NOMO-1 (cell line): ENCODE results near the gene EFR3B.

Source experiments
- DNase-seq, 2 experiments: peaks; one replicate each; lab custom pipeline; 2025; ENCODE audit not compliant: unreplicated experiment in 2 of 2; lab: John Stamatoyannopoulos, UW

EFR3B gene

DNA sequence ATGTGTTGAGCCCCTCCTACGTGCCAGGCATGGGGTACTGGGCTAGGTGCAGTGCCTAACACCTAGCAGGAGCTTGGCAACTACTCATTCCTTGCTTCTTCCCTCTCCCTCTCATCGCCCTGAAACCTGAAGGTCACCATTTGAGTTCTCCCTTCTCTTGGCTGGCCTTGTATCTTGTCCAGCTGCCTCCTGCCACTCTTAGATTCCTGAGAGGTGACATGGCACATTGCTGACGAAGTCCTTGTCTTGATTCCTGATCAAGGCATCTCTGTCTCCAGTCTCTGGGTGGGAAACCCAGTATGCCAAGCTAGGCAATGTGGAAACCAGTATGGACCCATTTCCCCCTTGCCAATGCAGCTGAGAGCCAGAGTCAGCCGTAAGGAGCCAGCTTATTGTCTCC, 9.0 kb upstream of the EFR3B start:
- DNase-seq, result no peak

DNA sequence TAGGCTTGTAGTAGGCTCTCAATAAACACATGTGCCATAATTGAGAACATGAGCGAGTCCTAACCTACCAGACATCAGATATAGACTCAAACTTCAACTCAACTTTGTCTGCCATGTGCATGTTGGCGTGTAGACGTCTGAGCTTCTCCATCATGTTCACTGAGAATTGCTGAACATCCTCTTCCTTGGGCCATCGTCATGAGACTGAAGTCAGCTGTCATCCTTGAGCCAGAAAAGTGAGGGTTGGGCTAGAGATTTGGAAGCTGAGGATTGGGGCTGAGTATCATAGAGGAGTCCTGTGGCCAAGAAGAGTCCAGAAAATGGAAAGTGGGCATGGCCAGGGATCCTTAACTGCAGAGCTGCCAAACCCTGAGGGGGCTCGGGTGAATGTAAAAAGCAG, 7.8 kb upstream of the EFR3B start:
- no peak for DNase-seq

DNA sequence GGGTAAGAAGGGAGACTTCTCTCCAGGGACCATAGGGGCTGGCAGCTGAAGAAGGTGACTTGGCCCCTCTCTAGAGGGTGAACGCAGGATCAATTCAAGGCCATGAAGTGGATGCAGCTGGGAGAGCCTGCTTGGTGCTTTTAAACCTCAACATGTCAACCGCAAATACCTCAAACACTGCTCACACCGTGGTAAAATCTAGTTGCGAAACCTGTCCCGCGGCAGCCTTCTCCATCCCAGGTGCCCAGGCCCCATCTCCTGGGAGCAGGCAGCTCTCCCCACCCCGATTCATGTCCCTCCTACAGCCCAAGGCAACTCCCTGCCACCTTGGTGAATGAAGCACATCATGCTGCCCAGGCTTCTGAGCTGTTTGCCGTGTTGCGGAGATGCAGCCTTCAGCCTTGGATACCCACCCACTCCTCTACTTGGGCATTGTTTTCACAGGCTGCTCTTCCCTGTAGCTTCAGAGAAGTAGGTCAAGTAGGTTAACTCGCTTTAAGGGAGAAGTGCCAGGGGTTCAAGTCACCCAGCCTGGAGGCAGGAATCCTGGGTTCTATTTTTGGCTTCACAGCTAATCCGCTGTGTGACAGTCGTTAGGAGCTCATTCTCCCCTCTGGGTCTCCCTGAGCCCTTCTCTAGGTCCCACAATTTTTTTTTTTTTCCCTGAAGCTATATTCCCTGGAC, 6.2 kb upstream of the EFR3B start:
- no peak for DNase-seq

DNA sequence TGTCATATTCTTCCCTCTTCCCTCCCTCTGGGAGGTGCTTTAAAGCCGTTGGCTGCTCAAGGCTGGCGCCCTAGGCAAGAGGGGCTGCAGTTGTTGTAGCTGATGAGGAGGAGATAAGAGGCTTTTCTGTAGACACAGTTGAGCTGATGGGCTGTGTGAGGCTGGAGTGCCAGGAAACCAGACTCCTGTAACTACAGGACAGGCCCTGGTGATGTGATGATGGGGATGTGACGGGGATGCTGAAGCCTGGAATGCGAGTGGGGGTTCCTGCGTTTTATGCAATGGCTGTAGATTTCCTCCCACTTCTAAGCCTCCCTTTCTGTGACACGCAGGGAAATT, 5.7 kb upstream of the EFR3B start:
- DNase-seq, result no peak

DNA sequence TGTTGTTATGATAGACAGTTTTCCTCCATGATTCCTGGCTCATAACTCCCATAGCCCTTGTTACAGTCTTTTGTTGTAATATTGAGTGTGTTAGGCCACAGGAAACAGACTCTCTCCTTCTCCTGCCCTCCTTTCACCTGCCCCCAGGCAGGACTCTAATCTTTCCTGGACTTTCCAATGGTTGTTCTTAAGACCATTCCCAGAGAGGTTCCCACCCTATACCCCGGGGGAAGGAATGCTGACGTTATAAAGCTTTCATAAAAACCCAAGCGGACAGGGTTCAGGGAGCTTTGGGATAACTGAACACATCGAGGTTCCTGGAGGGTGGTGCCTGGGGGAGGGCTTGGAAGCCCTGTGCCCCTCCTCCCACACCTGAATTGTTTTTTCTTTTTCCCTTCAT, 2.8 kb upstream of the EFR3B start:
- DNase-seq, result no peak

DNA sequence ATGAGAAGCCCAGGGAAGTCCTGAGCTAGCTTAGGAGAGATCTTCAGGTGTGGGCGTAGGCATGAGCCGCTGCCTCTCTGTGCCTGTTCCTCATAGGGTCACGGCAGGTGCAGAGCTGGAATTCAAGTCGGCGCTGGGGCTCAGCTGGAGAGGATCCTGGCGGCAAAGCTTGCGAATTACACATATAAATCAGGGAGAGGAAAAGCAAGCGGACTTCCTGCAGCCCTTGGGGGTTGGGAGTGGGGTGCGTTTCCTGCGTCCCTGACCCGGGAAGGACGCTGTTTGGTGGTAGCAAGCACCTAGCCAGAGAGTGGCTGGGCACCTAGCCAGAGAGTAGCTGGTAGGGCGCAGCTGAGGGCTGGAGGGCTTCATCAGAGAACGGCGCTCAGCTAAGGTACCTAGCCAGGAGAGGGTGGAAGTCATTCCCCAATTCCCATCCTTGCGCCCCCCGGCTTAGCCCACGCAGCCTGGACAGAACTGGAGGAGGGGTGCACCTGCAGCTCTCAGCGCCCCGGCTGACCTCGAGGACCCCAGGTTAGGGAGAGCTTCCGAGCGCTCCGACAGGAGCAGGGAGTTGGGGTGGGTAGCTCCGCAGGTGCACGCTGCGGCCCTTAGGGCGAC, 459 bp upstream of the EFR3B start:
- no peak for DNase-seq

DNA sequence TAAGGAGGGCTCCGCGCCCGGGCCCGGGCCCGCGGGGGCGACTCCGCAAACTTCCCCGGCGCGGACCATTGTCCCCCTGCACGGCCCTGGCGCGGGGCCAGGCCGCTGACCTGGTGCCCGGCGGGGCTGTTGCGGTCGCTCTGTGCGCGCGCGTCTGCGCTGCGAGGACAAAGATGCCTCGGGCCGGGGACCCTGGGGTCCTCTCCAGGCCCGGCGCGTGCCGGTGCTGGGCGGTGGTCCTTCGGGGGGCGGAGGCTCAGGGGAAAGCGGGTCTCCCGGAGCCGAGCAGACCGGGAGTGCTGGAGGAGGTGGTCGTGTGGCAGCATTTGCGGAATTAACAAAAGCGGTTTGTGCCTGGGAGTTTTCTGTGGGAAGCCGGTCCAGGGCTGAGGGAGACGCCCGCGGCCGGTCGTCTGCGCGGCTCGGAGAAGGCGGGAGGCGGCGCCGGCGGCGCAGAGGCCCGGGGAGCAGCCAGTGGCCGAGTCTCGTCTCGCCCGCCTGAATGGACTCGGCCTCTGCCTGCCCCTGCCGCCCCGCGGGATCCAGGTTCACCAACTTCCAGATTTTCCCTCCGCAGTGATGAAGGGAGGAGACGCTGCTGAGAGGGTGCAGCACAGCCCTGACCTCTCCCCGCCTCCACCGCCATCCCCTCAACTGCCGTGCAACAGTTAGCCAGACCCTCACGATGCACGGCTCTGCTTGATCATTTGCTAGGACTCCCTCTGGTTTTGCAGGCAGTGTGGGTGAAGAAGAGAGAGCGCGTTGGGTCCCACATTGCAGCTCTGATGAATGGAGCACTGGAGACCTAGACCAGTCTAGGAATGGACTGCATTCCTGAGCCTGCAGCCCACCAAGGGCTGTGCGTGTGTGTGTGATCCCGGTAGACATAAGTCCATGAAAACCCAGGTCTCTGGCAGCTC, 705 bp downstream of the EFR3B start:
- DNase-seq, result peak in 1 of 2 experiments; percentile 17

DNA sequence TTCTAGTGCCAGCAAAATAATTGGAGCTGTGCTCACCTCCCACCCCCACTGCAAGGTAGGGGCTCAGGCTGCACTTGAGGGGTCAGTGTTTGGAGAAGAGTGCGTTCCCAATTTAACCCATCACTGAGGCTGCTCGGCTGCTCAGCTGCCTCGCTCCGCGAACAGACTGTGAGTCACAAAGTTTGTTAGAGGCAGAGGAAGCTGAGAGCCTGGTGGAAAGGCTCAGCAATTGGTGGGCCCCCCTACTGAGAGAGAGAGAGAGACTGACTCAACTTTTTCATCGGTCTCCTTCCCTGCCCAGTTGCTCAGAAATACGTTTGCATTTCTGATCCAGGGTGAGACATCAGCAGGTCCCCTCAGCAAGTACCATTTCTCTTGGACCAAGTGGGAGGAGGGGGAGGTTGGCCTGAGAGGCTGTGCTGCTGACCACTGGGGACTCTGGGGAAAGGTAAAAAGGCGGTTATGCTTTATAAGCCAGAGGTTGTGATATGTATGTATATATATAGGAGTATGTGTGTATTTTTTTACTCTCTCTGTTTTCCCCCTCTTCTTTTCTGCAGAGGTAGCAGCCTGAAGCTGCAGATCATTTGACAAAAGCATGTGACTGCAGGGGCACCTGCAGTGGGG, 1.5 kb downstream of the EFR3B start:
- DNase-seq, result peak; percentile 12 to 38

DNA sequence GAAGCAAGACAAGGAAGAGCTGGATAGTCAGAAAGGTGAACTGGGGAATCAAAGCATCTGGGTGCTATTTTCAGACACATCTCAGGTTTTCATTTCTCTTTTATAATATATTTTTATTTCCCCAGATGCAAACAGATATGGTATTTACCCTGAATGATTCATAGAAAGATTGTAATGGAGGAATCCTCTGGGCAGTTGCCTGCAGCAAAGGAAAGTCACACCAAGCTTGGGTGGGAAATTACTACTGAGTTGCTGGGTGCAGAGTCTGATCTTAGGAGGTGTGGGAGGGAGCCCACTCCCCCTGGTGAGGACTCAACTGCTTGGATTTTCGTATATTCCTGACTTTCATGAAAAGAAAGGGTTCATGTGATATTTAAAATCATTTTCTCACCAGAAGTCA, 2.1 kb downstream of the EFR3B start:
- DNase-seq, result no peak

DNA sequence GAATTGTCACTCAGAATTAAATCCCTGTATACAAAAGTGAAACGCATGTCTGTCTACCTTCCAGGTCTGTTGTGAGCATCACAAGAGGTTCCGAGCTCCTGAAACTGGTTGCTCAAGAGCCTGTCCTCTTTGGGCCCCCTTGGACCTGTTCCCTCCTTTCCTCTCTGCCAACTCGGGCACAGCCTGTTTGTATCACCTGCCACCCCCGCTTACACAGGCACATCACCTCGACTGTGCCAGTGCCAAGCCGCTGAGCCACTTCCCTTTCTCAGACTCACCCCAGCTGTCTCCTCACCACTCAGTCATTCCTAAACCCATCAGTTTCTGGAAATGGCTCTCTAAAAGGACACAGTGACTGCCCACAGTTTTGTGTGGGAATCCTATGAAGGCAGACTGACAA, 3.1 kb downstream of the EFR3B start:
- no peak for DNase-seq

DNA sequence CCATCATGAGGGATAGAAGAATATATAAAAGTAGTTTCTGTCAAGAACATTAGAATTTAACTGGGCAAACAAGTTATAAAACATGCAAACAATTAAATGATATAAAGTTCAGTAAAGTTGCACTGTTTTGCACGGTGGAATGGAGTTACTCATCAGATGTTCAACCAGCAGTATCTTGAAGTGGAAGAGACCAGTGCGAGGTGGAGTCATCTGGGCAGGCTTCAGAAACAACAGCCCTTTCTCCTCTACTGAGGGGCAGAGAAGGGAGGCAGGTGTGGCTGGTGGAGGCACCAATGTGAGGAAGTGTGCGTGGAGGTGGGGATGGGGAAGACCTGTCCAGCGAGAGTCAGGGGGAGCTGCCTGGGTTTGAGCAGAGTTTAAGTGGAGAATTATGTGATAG, 7.5 kb downstream of the EFR3B start:
- no peak for DNase-seq

DNA sequence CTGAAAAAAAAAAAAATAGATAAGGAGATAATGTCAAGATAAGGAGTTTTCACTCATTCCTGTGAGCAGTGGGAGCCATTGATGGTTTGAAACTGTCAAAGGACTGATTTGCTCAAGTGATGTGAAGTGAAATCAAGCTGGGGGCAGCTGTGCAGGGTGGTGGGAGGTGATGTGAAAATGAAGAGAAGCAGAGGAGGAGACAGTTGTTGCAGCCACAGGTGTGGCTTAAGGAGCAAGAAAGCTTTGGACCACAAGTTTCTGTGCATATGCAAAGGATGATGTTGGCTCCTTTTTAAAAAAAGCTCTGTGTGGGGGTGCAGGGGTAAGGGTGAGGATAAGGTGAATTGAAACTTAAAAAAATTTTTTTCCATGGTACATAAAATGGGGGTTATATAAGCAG, 8.3 kb downstream of the EFR3B start:
- no peak for DNase-seq

DNA sequence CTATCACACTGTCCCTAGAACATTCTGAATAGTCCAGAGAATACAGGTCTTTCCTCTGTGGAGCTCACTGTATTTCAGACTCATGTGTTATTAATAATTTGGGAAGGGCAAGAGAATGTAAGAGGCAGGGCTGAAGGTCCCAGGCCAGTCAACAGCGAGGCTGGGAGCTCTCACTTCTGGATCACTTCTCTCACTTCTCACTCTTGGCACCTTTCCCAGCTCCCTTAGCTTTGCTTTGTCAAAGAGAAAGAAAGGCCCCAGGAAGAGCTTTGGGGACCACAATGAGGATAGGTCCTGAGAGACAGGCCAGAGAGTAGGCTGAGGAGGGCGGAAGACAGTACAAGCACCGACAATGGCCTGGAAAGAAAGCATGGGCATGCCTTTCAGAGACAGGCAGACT, 11.2 kb downstream of the EFR3B start:
- no peak for DNase-seq

DNA sequence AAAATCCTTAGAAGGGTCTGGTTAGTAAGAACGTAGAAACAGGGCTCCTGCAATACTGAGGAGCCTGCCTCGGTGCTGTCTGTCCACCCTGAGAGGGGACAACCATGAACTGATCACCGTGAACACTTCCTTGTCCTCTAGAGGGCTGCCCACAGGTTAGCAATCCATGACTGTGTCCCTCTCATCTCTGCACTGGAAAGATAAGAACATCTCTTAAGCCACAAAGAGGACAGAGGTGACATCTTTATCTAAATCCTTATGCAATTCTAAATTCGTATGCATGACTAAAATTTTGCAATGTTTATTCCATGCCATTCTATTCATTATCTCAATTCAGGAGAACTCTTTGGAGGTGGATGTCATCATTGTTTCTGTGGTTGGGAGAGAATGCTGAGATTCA, 12.8 kb downstream of the EFR3B start:
- DNase-seq, result no peak

DNA sequence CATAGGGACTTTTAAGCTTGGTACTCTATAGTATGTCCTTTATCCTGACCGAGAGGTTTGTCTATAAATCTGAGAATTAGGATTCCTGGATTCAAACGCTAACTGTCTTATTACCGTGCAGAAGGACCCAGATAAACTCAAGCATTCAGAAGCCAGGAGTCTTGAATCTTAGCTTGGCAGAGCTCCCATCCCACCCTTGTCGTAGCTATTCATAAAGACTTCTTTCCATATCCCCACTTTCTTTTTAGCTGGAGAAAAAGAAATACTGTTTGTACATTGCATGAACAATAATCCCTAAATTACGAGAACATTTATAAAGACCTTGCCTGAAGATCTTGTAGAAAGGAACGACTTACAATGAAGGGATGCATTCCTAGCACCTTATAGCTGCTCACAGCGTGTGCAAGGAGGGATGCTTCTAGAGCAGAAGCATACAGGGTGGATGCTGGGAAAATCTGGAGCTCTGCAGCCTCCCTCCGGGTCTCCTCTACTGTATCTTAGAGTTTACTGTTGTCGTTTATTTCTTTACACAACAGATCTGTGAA, 13.6 kb downstream of the EFR3B start:
- no peak for DNase-seq

DNA sequence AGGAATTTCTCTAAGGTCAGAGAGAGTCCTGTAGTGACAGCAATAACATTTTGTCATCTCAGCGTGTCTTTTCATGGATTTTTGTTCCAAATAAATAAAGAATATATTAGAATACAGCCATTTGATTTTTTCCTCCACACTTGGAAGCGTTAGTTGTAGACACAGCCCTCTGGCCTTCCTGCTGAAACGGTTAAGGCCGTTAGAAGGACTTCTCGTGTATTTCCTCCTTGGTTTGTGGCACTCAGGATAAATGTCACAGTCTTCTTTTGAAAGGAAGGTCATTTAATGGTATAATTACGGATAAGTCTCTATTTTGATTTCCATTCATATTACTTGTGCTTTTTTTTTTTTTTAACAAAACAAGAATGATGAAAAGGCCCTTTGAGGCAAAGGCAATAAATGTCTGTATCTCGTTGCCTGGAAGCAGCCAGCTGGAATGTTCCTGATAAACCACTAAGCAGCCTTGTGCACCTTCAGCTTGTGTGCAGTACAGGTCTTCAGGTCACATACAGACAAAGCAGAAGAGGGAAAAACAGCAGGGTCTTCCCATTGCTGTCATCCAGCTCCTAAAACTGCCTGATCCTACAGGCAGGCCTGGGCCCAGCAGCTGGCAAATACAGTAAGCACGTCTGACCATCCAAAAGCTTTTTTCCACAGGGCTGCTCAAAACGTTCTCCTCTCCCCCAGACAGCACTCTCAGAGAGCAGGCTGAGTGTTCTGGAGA, 14.4 kb downstream of the EFR3B start:
- no peak for DNase-seq

DNA sequence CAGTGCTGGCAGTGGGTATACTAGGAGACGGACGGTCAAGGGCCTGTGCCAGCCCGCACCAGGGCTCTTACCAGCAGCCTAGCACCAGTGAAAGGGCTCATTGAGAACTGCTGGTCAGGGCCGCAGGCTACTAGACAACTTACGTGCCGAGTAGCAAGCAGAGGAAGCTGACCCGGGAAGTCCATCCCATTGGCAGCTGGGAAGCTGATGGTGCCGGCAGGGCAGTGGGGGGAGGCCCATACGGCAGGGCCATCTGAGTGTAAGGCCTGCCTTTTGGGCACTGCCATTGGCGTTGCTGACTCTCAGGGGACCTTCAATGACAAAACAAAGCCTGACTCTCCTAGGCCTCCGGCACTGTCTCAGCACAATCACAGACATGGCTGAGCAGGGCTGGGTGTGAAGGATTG, 20.6 kb downstream of the EFR3B start:
- no peak for DNase-seq

DNA sequence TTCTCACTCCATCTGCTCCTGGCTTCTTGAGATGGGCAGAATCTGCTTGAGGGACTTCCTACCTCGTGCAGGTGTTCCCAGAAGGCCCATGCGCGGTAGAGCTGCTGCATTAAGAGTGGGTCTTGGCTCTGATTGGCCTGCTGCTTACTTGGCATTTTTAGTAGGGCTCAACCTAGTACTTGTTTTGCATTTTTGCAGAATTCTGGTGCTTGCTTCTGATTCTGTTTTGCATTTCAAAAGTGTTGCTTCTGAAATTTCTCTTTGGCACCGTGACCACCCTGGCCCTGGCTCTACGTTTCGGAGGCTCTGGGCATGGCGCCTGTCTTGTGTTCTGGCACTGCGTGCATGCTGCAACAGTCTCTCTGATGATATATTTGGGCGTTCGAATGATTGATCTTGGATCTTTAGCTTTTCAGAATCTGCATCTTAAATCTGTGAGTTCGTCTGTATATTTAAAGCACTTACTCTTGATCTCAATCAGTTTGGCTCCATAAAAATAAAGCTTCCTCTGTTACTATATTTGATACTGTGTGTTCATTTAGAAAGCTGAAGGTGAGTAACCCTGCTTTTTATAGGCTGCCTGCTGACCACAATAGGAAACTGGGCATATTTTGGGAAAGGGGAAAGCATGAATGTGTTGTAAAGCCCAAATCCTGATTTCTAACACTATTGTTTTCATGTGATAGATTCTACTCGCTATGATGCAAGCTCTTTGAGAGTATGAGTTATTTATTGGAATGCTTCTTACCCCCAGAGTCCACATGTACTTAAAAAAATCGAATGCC, 22.2 kb downstream of the EFR3B start:
- DNase-seq, result no peak

DNA sequence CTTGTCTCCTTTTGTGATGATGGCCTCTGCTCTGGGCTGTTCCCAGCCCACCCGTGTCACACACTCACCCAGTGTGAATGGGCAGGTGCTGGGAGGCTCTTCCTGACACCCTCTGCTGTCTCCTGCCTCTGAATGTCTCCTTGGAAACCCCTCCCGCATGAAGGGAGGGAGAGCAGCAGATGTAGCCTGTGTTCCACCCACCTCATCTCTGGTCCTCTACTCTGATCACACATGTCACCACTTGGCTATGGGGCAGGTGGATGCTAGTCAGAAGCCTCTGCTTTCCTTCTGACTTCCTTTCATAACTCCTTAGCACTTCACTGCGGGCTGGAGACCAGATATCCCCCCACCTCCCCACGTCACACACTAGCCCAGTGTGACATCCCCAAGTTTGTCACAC, 23.9 kb downstream of the EFR3B start:
- no peak for DNase-seq

DNA sequence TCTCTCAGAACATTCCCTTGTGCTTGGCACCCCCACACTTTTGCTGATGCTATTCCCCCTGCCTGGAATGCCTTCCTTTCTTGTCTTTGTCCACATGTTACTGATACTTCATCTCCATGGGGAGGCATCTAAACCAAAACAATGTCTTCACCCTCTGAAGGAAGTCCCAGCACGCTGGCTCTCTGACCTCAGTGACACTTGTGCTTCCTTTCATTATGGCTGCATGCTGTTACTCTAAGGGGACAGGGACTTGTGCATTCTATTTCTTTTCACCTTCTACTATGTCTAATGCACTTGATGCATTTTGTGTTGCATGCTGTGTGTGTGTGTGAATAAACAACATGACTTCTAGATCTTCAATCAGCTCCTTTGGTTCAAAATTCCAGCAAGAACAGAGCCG, 24.6 kb downstream of the EFR3B start:
- DNase-seq, result no peak
